SKM-1 treated with dmso at 0.1 percent for 144 hours (cell line): ENCODE measurements around the gene MRPS18A.
"Not testable (repeated sequence)": the region's sequence is repeated elsewhere in the genome, so short reads cannot be mapped to it uniquely, and the experiment has no call there.

ENCODE experiments used
- DNase-seq: peaks from one replicate; lab custom pipeline; 2025; ENCODE audit not compliant: unreplicated experiment; lab: John Stamatoyannopoulos, UW

Gene MRPS18A

GRCh38 chr6:43671801-43672690, 15.5 kb downstream of the MRPS18A start:
- no peak for DNase-seq

- DNase-seq, result no peak
These were observed 16.4 kb downstream of the MRPS18A start for GRCh38 chr6:43671011-43671800.

DNA sequence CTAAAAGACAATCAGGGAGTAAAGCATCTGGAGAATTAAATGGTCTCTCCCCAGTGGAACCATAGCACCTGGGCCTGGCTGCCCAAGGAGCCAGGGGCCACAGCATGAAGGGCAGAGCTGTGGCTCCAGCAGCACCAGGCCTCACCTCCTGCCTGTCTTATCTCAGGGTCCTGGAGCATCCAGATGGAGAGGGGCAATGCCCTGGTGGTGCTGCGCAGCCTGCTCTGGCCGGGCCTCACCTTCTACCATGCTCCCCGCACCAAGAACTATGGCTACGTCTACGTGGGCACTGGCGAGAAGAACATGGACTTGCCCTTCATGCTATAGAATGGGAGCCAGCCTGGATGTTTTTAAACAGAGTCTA, 17.0 kb downstream of the MRPS18A start:
- DNase-seq, result no peak

GRCh38 chr6:43669922-43670622, 17.5 kb downstream of the MRPS18A start:
- no peak for DNase-seq

DNA sequence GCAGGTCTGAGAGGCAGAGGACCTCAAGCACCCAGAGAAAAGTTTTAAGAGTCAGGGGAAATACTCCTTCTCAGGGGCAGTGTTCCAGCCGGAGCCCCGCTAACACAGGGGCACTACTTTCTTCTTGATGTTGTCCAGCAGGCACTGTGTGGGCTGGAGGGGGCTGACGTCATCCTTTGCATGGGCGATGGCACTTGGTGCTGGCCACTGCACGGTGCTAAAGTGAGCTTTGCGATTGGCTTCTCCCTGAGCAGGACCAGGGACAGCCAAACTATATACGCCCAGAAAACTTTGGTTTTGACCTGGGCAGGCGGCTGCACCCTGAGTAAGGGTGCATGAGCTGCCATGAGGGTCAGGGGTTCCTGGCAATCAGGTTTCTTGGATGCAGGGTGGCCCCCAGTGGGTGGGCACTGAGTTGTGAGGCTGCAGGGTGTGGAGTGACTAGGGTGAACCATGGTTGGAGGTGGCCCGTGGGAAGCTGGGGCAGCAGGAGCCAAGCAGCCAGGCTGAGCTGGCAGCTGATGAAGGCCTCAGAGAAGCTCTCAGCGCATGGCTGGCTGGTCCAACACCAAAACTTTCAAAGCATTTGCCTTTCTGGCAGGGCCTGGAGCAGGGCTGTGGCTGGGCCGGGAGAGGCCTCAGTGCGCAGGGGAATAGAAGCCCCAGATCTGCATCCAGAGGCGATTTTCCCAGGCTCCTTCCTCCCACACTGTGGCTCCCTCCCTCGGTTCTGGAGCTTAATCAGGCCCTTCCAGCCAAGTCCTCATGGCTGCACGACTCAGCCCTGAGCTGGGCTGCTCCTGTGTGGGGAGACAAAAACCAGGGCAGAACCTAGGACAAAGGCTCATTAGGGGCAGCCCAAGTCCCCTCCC, 18.3 kb downstream of the MRPS18A start:
- no peak for DNase-seq

- peak; percentile 40 for DNase-seq
These were observed 19.2 kb downstream of the MRPS18A start for GRCh38 chr6:43668151-43669028.

DNA sequence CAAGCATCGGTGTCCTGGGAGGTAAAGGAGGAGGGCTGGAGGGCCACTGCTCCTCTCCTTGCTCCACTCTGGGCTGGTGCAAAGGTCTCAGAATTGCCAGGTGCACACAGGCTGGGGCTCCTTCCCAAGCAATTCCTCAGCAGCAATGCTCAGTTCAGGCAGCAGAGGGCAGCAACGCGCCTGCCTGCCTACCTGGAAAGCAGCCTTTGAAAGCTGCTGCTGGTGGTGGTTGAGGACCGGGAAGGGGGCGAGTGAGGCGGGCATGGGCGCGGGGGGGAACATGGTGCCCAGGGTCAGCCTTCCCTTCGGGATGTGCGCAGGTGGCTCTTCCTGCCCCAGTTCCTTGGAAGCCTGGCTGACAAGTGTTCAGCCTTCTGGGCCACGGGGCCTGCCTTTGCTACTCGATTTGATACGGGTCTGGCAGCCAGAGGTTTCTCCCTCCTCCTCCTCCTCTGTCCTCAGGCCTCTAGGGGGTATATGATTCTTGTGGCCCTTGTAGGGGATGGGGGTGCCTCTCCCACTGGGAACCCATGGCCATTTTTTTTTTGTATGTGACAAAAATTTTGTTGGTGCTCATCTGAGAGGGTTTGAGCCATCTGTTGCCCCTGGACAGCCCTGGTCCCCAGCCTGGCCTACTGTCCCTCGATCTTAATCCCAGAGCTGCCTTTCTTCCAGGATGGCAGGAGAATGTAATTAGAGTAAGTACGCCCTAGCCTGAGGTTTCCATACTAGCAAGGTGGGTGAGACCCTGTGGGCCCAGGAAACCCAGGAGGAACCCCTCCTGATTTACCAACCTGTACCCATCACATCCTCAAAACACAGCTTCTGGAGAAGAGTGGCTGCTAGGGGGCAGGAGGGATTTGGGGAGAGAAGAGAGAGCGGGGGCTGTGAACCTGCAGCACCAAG, 20.1 kb downstream of the MRPS18A start:
- peak; percentile 42 for DNase-seq

GRCh38 chr6:43666196-43666920, 21.2 kb downstream of the MRPS18A start:
- no peak for DNase-seq

- no peak for DNase-seq
These were observed 22.2 kb downstream of the MRPS18A start for GRCh38 chr6:43665376-43665775.

DNA sequence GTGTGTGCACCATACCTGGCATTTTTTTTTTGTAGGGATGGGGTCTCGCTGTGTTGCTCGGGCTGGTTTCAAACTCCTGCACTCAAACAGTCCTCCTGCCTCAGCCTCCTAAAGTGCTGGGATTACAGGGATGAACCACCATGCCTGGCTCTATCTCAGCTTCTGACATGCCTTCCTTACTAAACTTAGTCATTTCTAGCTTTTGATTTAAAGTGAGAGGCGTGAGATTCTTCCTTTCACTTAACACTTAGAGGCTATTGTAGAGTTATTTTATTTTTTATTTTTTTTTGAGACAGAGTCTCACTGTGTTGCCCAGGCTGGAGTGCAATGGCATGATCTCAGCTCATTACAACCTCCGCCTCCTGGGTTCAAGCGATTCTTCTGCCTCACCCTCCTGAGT, 24.6 kb downstream of the MRPS18A start:
- DNase-seq, result not testable (repeated sequence)

GRCh38 chr6:43658161-43658560, 29.4 kb downstream of the MRPS18A start:
- no peak for DNase-seq

DNA sequence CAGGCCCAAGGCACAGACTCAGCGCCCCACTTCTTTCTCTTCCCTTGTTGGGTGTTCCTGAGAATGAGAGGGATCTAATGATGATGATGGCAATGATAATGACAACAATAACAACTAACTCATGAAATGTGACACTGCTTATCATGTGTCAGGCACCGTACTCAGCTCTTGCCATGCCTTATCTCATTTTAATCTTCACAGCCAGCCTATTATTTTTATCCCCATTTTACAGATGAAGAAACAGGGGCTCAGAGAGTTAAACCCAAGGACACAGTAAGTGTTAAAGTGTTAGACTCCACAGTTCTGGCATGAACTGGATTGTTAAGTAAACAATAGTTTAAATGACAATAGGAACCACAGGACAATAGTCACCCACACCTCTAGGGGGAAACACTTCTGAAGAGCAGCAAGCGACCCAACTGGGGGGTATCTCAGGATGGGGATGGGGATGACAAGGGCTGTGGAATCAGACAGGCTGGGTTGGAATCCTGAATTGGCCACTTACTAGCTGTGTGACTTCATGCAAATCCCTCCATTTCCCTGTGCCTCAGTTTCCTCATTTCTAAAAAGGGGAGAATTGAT, 30.3 kb downstream of the MRPS18A start:
- DNase-seq, result no peak

GRCh38 chr6:43652822-43653221, 34.8 kb downstream of the MRPS18A start:
- DNase-seq, result not testable (repeated sequence)

DNA sequence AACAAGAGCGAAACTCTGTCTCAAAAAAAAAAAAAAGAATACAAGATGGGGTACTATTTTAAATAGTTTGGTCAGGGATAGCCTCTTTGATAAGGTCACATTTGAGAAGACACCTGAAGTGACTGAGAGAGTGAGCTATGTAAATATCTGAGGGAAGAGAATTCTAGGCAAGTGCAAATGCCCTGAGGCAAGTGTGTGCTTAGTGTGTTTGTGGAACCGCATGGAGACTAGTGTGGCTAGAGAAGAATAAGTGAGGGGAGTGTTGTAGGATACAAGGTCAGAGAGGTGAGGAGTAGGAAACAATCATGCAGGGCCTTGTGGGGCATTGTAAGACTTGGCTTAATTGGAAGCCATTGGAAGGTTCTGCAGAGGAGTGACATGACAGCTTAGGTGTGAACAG, 39.3 kb downstream of the MRPS18A start:
- no peak for DNase-seq

- no peak for DNase-seq
These were observed 40.0 kb downstream of the MRPS18A start for GRCh38 chr6:43647613-43648012.

DNA sequence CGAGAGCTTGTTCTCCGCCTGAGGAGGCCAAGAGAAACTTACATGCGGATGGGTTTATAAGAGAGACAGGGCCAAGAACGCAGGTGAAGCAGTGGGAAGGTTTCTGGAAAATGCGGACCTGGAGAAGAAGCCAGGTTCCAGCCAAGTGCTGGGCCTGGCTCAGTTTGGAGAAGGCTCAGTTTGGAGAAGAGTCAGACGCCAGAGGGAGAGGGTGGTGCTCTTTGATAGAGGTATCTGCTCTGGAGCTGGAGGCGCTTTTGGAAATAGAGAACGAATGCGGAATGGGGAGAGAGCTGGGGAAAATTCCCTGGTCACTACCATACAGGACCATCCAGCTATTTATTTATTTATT, 42.0 kb downstream of the MRPS18A start:
- no peak for DNase-seq

DNA sequence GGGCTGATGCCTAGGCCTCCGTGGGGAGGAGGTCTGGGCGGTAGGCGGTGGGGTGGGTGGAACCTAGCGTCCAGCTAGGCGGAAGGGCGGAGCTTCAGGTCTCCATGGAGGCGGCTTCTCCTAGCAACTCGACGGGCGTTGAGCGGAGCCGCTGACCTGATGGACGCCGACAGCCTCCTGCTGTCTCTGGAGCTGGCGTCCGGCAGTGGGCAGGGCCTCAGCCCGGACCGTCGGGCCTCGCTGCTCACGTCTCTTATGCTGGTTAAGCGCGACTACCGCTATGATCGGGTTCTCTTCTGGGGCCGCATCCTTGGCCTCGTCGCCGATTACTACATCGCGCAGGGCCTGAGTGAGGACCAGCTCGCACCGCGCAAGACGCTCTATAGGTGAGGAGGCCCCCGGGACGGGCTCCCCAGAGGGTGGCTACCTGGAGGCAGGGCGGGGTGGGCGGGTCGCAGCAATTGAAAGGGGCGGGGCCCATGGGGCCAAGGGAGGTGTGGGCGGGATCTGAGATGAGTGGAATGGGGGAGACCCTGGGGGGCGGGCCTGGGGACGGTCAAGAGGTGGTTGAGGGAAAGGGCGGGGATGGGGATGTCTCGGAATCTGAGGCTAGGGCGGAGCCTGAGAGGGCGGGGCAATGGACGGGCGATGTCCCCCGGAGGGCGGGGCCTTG, 42.5 kb downstream of the MRPS18A start, which contains the start of gene RSPH9:
RSPH9 (plus strand) TSS at position 97 of the 673 bp plus-strand sequence; CDS start at position 160, 63 bp downstream.
- no peak for DNase-seq
